ENCODE data around the gene MCOLN1. TPM values are rescaled to one million over a fixed set of nuclear protein-coding genes. Genes with fewer than 3 reads are reported as not detected.
A peak's percentile ranks its signal among the peaks of the same experiment; 100 is the strongest.

The MCOLN1 gene
- total and polyA plus RNA-seq, 9 of the 15 experiments (the other 6 are each of a cell fraction or from before 2014, with no cell fraction given) = 0.25 to 15.4 (median 7.1) TPM

DNA sequence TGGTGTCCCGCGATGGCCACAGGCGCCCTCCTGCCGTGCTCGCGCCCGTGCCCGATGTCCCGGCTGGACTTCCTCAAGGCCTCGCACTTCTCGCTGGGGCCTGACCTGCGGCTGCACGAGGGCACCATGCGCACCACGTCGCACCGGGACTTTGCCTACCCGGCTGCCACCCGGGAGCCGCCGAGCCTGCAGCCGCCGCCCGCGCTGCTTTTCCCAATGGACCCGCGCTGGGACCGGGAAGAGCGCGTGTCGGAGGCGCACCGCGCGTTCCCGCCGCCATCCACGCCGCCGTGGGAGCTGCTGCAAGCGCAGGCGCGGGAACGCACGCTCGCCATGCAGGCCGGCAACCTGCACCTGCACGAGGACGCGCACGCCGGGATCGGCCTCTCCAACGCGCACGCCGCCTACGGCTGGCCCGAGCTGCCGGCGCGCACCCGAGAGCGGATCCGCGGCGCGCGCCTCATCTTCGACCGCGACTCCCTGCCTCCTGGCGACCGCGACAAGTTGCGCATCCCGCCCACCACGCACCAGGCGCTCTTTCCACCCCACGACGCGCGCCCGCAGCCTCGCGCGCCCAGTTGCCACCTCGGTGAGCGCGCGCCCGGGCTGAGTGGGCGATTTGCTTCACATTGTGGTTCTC, 21.5 kb upstream of the MCOLN1 start:
- Histone ChIP-seq H3K4me1 (replicated peaks in 1 of 2; ENCODE audit: control insufficient read depth in 2 of 2, insufficient read depth in 2 of 2, low read length in 2 of 2) (peaks cover 6 to 28% of the 10 kb centered on the region in 2 experiments; a peak in 4 of 5 replicates), H3K27me3 (ENCODE audit: control insufficient read depth in 2 of 2, insufficient read depth in 2 of 2, low read length in 2 of 2) (no peaks in the 10 kb centered on the region), H3K4me3 (peak overlapping the region; percentile 26), H3K36me3 (ENCODE audit: control insufficient read depth, insufficient read depth, low read length) (no peaks in the 10 kb centered on the region), H3K9me1 (ENCODE audit: control insufficient read depth, insufficient read depth, low read length) (no peaks in the 10 kb centered on the region), H4K20me1 (replicated peaks; ENCODE audit: control insufficient read depth, insufficient read depth, low read length) (no peaks in the 10 kb centered on the region), H3K9ac (ENCODE audit: insufficient read depth in 1 of 2, low read depth in 2 of 2, low read length in 2 of 2) (peak overlapping the region in 1 of 2 experiments; percentile 88; a peak in 2 of 4 replicates), H3K4me2 (ENCODE audit: insufficient read depth, low read length) (peak overlapping the region; percentile 69), H3K27ac (ENCODE audit: extremely low read depth, low read depth, low read length) (no peak overlapping the region), H3K9me3 (replicated peaks; ENCODE audit: control insufficient read depth, insufficient read depth, low read depth, low read length) (no peaks in the 10 kb centered on the region), H3K79me2 (ENCODE audit: control insufficient read depth, insufficient read depth, low read length) (no peaks in the 10 kb centered on the region), H2AFZ (ENCODE audit: low read depth, low read length) (peak overlapping the region; percentile 85)
- BruUV-seq (replicated peaks) = no TSS peak
- CTCF ChIA-PET (ENCODE audit: low intra/inter-chr PET ratio) = no interaction called here
- POLR2A ChIA-PET = interaction anchor here (0.6 to 0.8 kb wide), 3 partner anchors 28 to 114 kb away, joined by 3 read pairs; no protein-coding TSS in a partner anchor
- no peak for FAIRE-seq
- DNase-seq (ENCODE audit: extremely low read depth in 1 of 4, low spot score in 3 of 4) = peak; percentile 75 to 84 (median 81)
- intact Hi-C loops (cut with micrococcal nuclease) = no loop called here
- peak; percentile 73 for ATAC-seq
- in situ Hi-C loops (cut with MboI) = no loop called here
- WGBS (ENCODE audit: insufficient coverage, low coverage, missing lambda C conversion rate) = 12% methylated on average over 66 of the region's 93 CpGs
- TF ChIP-seq ZFX (CRISPR knock-in tag; IDR thresholded peaks at IDR 0.05) (peak; percentile 48), POLR2G (IDR thresholded peaks at IDR 0.05; ENCODE audit: low read depth, low read length) (peak; percentile 68), GATAD2A (IDR thresholded peaks at IDR 0.05) (0 out of 2 replicates have a peak, but pooled peaks have one; percentile 51), PHF8 (IDR thresholded peaks at IDR 0.05; ENCODE audit: borderline replicate concordance, low read length) (peak; percentile 52; the same call in 1 of the 2 replicates), CREM (IDR thresholded peaks at IDR 0.05; ENCODE audit: low read depth) (0 out of 2 replicates have a peak, but pooled peaks have one; percentile 26)
- TF ChIP-seq, protein P1, sequence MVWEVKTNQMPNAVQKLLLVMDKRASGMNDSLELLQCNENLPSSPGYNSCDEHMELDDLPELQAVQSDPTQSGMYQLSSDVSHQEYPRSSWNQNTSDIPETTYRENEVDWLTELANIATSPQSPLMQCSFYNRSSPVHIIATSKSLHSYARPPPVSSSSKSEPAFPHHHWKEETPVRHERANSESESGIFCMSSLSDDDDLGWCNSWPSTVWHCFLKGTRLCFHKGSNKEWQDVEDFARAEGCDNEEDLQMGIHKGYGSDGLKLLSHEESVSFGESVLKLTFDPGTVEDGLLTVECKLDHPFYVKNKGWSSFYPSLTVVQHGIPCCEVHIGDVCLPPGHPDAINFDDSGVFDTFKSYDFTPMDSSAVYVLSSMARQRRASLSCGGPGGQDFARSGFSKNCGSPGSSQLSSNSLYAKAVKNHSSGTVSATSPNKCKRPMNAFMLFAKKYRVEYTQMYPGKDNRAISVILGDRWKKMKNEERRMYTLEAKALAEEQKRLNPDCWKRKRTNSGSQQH (CRISPR knock-in tag; IDR thresholded peaks at IDR 0.05) = no peak
- TF ChIP-seq, protein P2, sequence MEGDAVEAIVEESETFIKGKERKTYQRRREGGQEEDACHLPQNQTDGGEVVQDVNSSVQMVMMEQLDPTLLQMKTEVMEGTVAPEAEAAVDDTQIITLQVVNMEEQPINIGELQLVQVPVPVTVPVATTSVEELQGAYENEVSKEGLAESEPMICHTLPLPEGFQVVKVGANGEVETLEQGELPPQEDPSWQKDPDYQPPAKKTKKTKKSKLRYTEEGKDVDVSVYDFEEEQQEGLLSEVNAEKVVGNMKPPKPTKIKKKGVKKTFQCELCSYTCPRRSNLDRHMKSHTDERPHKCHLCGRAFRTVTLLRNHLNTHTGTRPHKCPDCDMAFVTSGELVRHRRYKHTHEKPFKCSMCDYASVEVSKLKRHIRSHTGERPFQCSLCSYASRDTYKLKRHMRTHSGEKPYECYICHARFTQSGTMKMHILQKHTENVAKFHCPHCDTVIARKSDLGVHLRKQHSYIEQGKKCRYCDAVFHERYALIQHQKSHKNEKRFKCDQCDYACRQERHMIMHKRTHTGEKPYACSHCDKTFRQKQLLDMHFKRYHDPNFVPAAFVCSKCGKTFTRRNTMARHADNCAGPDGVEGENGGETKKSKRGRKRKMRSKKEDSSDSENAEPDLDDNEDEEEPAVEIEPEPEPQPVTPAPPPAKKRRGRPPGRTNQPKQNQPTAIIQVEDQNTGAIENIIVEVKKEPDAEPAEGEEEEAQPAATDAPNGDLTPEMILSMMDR (IDR thresholded peaks at IDR 0.05 in 2 of 3, conservative IDR thresholded peaks at IDR 0.05 in 1 of 3; ENCODE audit: insufficient read depth in 2 of 3, low read depth in 1 of 3, low read length in 3 of 3) = 0 out of 6 replicates have a peak, but pooled peaks of 1 of the 3 experiments have one; percentile 14
- TF ChIP-seq, protein P3, sequence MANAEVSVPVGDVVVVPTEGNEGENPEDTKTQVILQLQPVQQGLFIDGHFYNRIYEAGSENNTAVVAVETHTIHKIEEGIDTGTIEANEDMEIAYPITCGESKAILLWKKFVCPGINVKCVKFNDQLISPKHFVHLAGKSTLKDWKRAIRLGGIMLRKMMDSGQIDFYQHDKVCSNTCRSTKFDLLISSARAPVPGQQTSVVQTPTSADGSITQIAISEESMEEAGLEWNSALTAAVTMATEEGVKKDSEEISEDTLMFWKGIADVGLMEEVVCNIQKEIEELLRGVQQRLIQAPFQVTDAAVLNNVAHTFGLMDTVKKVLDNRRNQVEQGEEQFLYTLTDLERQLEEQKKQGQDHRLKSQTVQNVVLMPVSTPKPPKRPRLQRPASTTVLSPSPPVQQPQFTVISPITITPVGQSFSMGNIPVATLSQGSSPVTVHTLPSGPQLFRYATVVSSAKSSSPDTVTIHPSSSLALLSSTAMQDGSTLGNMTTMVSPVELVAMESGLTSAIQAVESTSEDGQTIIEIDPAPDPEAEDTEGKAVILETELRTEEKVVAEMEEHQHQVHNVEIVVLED (CRISPR knock-in tag; IDR thresholded peaks at IDR 0.05) = peak; percentile 44; the same call in 1 of the 2 replicates
- TF ChIP-seq, protein P4, sequence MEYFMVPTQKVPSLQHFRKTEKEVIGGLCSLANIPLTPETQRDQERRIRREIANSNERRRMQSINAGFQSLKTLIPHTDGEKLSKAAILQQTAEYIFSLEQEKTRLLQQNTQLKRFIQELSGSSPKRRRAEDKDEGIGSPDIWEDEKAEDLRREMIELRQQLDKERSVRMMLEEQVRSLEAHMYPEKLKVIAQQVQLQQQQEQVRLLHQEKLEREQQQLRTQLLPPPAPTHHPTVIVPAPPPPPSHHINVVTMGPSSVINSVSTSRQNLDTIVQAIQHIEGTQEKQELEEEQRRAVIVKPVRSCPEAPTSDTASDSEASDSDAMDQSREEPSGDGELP (CRISPR knock-in tag; IDR thresholded peaks at IDR 0.05; ENCODE audit: borderline replicate concordance) = peak; percentile 40; the same call in 1 of the 2 replicates
- TF ChIP-seq, protein P5, sequence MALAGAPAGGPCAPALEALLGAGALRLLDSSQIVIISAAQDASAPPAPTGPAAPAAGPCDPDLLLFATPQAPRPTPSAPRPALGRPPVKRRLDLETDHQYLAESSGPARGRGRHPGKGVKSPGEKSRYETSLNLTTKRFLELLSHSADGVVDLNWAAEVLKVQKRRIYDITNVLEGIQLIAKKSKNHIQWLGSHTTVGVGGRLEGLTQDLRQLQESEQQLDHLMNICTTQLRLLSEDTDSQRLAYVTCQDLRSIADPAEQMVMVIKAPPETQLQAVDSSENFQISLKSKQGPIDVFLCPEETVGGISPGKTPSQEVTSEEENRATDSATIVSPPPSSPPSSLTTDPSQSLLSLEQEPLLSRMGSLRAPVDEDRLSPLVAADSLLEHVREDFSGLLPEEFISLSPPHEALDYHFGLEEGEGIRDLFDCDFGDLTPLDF (CRISPR knock-in tag; IDR thresholded peaks at IDR 0.05) = no peak
- TF ChIP-seq, protein P6, sequence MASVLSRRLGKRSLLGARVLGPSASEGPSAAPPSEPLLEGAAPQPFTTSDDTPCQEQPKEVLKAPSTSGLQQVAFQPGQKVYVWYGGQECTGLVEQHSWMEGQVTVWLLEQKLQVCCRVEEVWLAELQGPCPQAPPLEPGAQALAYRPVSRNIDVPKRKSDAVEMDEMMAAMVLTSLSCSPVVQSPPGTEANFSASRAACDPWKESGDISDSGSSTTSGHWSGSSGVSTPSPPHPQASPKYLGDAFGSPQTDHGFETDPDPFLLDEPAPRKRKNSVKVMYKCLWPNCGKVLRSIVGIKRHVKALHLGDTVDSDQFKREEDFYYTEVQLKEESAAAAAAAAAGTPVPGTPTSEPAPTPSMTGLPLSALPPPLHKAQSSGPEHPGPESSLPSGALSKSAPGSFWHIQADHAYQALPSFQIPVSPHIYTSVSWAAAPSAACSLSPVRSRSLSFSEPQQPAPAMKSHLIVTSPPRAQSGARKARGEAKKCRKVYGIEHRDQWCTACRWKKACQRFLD (CRISPR knock-in tag; IDR thresholded peaks at IDR 0.05) = 0 out of 2 replicates have a peak, but pooled peaks have one; percentile 50

Measured in K562 (cell line).